ENCODE data around the gene POU3F3.

POU3F3 gene

DNA sequence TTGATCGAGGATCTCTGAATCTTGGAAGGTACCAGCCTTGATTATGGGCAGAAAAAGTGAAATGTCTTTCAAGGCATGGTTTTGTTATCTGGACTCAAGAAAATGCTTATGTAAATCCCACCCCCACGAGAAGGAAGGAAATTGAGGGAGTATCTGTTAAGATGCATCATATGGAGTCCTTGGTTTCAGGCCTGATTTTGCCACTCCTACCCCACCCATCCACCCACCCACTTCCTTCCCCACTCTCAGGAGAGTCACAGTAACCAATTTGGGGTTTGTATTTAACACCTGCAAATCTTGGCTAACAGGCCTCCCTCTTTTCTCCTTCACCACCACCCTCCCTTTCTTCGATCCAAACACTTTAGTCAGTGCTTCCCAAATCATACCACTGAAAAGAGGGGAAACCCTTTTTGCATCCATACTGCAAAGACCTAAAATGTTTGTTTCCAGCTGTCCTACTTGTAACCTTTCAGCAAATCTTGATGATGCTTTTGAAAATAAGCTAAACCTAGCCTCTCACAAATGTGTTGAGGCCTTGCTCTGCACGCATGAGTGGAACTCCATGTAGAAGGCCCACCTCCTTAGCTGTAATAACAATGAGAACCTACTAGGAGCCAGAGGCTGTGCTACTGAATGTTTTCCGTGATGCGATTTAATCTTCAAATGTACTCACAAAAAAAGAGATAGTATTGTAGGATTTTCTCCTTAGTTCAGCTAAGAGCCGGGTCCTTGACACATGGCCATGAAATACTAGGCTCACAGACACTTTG is 34.8 kb downstream of the POU3F3 start:
- DNase-seq (ENCODE audit: extremely low read depth, insufficient read length): no peak
- Histone ChIP-seq H3K36me3 (ENCODE audit: control insufficient read depth, insufficient read depth, low read length) (no peaks in the 10 kb centered on the region), H3K4me3 (replicated peaks; ENCODE audit: low read depth, low read length) (no peak overlapping the region), H3K27me3 (replicated peaks; ENCODE audit: control insufficient read depth, insufficient read depth, low read length) (no peaks in the 10 kb centered on the region; the same call in 1 of the 2 replicates)
- TF ChIP-seq, protein P1, sequence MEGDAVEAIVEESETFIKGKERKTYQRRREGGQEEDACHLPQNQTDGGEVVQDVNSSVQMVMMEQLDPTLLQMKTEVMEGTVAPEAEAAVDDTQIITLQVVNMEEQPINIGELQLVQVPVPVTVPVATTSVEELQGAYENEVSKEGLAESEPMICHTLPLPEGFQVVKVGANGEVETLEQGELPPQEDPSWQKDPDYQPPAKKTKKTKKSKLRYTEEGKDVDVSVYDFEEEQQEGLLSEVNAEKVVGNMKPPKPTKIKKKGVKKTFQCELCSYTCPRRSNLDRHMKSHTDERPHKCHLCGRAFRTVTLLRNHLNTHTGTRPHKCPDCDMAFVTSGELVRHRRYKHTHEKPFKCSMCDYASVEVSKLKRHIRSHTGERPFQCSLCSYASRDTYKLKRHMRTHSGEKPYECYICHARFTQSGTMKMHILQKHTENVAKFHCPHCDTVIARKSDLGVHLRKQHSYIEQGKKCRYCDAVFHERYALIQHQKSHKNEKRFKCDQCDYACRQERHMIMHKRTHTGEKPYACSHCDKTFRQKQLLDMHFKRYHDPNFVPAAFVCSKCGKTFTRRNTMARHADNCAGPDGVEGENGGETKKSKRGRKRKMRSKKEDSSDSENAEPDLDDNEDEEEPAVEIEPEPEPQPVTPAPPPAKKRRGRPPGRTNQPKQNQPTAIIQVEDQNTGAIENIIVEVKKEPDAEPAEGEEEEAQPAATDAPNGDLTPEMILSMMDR (IDR thresholded peaks at IDR 0.05; ENCODE audit: insufficient read depth, low read length, poor library complexity, severe bottlenecking): no peak

DNA sequence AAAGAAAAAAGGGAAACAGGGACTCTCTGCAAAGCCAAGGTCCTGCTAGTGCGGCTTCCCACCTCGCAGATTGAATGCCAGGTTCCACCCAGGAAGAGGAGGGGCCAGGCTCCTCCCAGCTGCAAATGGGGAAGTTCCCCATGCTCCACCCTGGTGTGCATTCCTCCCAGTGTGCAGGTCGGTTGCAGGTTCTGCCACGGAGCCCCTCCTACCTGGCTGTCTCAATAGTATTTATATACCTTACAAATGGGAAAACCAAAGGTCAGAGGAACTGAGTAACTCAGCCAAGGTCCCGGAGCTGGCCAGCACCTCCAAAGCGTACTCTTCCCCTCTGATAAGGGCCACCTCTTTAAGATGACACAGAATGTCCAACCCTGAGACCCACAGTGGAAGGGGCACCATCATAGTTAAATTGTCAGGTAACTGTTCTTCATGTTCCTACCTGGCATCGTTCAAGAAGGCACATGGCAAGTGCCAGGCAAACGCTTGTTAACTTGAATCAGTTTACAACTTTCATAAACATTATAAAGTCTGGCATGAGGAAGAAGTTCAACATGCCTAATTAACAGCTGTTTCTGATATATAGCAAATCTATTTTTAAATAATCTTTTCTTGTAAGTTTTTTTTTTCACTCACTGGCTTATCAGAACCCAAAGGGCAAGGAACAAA is 35.5 kb downstream of the POU3F3 start:
- H3K36me3 ChIP-seq (ENCODE audit: control insufficient read depth, insufficient read depth, low read length): no peaks in the 10 kb centered on the region
- no peak for DNase-seq (ENCODE audit: extremely low read depth, insufficient read length)
- TF ChIP-seq, protein P1 (IDR thresholded peaks at IDR 0.05; ENCODE audit: insufficient read depth, low read length, poor library complexity, severe bottlenecking): no peak
- no peaks in the 10 kb centered on the region; the same call in 1 of the 2 replicates for H3K27me3 ChIP-seq (replicated peaks; ENCODE audit: control insufficient read depth, insufficient read depth, low read length)
- H3K4me3 ChIP-seq (replicated peaks; ENCODE audit: low read depth, low read length): no peak overlapping the region

DNA sequence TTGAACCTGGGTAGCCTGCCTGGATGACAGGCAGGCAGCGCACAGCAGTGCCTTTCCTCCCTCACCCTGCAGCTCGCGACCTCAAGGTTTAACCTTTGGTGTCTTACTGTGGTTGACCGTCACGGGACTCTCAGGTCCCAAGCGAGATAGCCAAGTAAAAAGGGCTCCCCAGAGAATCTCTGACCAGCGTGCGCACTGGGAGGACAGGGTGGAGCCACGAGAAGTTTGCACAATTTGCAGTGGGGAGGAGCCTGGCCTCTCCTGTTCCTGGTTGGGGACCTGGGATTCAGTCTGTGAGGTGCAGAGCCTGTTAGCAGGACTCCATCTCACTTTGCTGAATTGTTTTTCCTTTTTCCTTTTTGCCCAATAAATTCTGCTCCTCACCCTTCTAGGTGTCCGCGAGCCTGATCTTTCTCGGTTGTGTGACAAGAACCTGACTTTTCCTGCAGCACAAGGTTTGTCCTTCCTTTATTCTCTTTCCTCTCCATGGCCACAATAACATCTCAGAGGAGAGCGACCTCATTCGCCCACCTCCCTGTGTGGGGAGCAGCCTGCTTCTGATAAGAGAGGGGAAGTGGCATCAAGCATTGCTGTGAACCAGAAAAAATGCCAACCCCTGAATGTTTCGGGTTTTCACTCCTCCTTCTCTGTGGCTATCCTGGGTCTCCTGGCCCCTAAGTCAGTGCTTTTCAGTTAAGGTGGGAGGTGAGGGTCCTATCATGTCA is 36.2 kb downstream of the POU3F3 start:
- Histone ChIP-seq H3K4me3 (replicated peaks; ENCODE audit: low read depth, low read length) (no peak overlapping the region), H3K27me3 (replicated peaks; ENCODE audit: control insufficient read depth, insufficient read depth, low read length) (no peaks in the 10 kb centered on the region; the same call in 1 of the 2 replicates), H3K36me3 (ENCODE audit: control insufficient read depth, insufficient read depth, low read length) (no peaks in the 10 kb centered on the region)
- no peak for DNase-seq (ENCODE audit: extremely low read depth, insufficient read length)
- TF ChIP-seq, protein P1 (IDR thresholded peaks at IDR 0.05; ENCODE audit: insufficient read depth, low read length, poor library complexity, severe bottlenecking): no peak

DNA sequence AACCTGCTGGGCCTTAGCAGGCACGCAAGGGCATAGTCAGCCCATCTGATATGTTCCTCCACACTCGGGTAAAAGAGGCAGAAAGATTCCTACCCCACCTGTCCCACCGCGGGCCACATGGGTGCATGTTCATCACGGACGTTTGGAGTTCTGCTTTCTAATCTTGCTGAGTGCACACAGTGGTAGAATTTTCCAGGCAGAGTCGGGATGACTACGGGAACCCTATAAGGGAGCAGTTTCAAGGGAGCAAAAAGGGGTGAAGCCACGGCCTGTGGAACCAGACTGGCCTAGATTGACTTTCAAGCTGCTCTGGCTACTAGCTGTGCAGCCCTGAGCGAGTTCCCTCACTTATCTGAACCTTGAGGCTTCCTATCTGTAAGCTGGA is 36.8 kb downstream of the POU3F3 start:
- Histone ChIP-seq H3K36me3 (ENCODE audit: control insufficient read depth, insufficient read depth, low read length) (no peaks in the 10 kb centered on the region), H3K27me3 (replicated peaks; ENCODE audit: control insufficient read depth, insufficient read depth, low read length) (no peaks in the 10 kb centered on the region), H3K4me3 (replicated peaks; ENCODE audit: low read depth, low read length) (no peak overlapping the region)
- TF ChIP-seq, protein P1 (IDR thresholded peaks at IDR 0.05; ENCODE audit: insufficient read depth, low read length, poor library complexity, severe bottlenecking): no peak
- DNase-seq (ENCODE audit: extremely low read depth, insufficient read length): no peak

DNA sequence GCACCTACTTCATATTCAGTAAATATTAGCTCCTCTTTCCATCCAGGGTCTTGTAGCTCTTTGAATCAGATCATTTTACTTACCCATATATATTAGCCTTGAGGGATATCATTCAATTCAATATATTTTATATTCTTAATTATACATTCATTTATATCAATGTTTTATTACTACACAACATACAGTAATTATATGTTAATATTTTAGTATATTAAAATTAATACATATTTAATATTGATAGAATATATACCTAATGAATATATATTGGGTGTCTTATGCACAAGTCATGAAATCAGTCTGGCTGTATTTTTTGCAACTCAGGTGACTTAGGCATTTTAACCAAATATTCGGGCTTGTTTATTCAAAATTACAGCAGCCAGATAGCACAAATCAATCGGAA is 37.2 kb downstream of the POU3F3 start:
- no peaks in the 10 kb centered on the region; the same call in 1 of the 2 replicates for H3K27me3 ChIP-seq (replicated peaks; ENCODE audit: control insufficient read depth, insufficient read depth, low read length)
- no peak for DNase-seq (ENCODE audit: extremely low read depth, insufficient read length)
- TF ChIP-seq, protein P1 (IDR thresholded peaks at IDR 0.05; ENCODE audit: insufficient read depth, low read length, poor library complexity, severe bottlenecking): no peak
- no peaks in the 10 kb centered on the region for H3K36me3 ChIP-seq (ENCODE audit: control insufficient read depth, insufficient read depth, low read length)
- H3K4me3 ChIP-seq (replicated peaks; ENCODE audit: low read depth, low read length): no peak overlapping the region

Measured in GM06990 (cell line).